Erythroblast (primary cell): ENCODE results near the gene TSEN15.

Experiments
- GATA1 ChIP-seq: IDR thresholded peaks from 2 replicates; pipeline ENCODE4 v1.6.1; 2011; ENCODE audit warnings: low read depth, mild to moderate bottlenecking, control low read depth, low read length, moderate library complexity
- POLR2A ChIP-seq: IDR thresholded peaks from 2 replicates; pipeline ENCODE4 v1.6.1; 2011; ENCODE audit warnings: mild to moderate bottlenecking, low read length

- TF ChIP-seq POLR2A (no peak), GATA1 (no peak)
These were observed 647 bp downstream of the TSEN15 start for GRCh38 chr1:184052194-184052559.
